ENCODE measurements around the gene MT1H.
"Not testable (repeated sequence)": the region's sequence is repeated elsewhere in the genome, so short reads cannot be mapped to it uniquely, and the experiment has no call there.

Gene MT1H

DNA sequence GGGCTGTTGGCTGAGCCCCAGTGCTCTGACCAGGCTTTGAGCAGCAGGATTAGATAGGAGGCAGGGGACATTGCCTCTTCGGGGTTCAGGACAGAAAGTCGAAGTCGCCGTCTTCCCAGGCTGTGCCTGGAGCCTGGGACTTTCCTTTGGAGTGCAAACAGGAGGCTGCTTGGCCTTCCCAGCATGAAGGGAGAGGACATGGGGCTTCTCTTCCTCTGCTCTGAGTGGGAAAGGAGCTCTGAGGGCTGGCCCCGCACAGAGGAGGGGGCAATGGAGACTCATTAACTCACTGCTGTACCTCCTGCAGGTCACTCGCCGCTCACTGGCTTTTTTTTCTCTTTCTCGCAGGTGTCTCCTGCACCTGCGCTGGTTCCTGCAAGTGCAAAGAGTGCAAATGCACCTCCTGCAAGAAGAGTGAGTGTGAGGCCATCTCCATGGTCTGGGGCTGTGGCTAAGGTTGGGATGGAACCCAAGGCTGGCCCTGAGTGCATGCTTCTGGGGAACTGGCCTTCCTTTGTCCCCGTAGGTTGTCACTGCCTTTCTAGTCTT, 11.2 kb upstream of the MT1H start:
- no peak for TF ChIP-seq ZFX (IDR thresholded peaks at IDR 0.05; ENCODE audit: borderline replicate concordance)
- TF ChIP-seq, protein P1, sequence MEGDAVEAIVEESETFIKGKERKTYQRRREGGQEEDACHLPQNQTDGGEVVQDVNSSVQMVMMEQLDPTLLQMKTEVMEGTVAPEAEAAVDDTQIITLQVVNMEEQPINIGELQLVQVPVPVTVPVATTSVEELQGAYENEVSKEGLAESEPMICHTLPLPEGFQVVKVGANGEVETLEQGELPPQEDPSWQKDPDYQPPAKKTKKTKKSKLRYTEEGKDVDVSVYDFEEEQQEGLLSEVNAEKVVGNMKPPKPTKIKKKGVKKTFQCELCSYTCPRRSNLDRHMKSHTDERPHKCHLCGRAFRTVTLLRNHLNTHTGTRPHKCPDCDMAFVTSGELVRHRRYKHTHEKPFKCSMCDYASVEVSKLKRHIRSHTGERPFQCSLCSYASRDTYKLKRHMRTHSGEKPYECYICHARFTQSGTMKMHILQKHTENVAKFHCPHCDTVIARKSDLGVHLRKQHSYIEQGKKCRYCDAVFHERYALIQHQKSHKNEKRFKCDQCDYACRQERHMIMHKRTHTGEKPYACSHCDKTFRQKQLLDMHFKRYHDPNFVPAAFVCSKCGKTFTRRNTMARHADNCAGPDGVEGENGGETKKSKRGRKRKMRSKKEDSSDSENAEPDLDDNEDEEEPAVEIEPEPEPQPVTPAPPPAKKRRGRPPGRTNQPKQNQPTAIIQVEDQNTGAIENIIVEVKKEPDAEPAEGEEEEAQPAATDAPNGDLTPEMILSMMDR (IDR thresholded peaks at IDR 0.05): no peak
- H3K27ac ChIP-seq: no peak overlapping the region

DNA sequence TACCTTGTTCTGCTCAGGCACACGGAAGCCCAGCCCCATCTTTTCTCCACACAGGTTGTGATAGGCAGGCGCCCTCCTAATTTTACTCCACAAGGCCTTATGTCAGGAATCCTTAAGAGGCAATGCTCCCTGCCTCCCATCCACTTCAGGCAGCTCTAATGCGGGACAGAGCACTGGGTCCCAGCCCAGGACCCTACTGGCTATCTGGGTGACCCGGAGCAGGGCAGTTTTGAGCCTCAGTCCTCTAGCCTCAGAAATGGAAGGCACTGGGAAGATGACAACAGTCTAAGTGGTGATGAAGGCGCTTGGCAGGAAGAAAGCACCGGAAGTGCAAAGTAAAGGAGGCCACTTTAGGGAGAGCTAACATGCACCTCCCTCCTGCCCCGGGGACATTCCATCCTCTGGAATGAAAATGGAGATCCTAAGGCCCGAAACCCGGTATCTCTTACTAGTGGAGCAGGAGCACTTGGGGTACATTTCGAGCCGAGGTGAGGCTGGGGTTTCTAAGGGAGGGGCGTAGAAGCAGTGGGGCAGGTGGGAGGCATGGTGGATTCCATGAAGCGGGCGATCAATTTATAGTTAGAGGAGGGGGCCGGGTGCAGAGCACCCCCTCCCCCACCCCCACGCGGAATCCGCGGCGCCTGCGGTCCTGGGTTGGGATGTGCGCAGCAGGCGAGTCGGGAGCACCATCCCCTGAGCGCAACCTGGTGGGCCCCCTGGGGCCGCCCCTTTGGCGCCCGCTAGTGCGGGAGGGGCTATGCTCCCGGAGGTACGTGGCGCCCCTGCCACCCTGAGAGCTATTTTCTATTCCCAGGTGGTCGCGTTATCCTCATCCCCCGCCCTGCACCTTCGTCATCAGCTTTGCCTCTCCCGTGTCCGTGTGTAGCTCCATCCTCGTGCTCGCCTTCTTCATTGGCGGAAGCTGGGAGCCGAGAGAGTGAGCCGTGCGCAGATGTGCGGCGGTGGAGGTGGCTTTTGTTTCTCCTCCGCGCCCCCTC, 7.0 kb upstream of the MT1H start:
- H3K27ac ChIP-seq: no peak overlapping the region
- TF ChIP-seq ZFX (IDR thresholded peaks at IDR 0.05; ENCODE audit: borderline replicate concordance): no peak
- TF ChIP-seq, protein P1 (IDR thresholded peaks at IDR 0.05): no peak

DNA sequence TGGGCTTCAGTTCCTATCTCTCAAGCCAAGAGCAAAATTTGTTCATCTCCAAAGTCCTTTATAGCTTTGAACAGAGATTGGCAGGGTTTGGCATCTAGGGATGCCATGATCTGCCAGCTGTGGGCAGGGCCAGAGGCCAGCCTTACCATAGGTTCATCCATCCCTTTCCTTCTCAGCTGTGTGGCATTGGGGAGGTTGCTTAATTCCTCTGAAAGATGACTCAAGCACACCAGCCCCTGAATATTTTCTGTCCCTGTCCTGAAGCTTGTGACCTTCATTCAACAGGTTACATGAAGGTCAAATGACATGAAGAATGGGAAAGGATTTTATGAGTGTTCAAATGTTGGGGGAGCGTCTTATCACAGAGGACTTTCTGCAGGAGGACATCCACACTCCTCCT, 5.1 kb upstream of the MT1H start:
- no peak overlapping the region for H3K27ac ChIP-seq
- TF ChIP-seq ZFX (IDR thresholded peaks at IDR 0.05; ENCODE audit: borderline replicate concordance): no peak
- TF ChIP-seq, protein P1 (IDR thresholded peaks at IDR 0.05): no peak

DNA sequence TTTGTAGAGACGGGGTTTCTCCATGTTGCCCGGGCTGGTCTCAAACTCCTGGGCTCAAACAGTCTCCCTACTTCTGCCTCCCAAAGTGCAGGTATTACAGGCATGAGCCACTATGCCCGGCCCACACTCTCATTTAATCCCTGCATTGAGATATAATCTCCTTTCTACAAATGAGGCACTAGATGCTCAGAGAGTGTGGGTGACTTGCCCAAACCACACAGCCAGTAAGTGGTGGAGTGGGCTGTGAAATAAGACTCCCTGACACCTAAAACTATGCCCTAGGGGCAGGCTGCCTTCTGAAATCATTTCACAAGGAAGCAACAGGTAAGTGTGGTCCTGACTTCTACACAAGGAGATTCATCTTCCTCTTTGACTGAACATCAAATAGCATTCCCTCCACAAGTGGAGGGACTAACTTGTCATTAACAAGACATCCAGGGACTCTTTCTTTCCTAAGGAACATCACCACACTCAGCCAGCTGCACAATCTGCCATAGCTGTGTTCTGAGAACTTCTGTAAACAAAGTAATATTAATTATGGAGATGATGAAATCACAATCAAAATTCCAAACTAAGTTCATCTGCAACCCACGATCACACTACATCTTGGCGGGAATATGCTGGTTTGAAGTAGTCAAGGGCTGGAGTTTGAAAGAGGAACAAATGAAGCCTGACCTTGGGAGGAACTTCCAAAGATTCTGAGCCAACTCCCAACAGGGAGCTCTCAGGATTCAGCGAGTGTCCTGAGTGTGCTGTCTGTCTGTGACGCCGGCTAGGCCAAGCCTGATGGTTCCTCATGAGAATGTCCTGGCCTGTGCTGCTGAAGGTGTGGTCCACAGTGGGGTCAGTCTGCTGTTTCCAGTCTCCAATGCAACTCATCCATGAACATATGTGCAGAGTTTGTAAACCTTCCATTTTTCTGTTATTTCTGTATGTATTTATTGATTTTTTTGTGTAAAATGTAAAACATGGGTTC, 4.0 kb upstream of the MT1H start:
- H3K27ac ChIP-seq: not testable (repeated sequence)

DNA sequence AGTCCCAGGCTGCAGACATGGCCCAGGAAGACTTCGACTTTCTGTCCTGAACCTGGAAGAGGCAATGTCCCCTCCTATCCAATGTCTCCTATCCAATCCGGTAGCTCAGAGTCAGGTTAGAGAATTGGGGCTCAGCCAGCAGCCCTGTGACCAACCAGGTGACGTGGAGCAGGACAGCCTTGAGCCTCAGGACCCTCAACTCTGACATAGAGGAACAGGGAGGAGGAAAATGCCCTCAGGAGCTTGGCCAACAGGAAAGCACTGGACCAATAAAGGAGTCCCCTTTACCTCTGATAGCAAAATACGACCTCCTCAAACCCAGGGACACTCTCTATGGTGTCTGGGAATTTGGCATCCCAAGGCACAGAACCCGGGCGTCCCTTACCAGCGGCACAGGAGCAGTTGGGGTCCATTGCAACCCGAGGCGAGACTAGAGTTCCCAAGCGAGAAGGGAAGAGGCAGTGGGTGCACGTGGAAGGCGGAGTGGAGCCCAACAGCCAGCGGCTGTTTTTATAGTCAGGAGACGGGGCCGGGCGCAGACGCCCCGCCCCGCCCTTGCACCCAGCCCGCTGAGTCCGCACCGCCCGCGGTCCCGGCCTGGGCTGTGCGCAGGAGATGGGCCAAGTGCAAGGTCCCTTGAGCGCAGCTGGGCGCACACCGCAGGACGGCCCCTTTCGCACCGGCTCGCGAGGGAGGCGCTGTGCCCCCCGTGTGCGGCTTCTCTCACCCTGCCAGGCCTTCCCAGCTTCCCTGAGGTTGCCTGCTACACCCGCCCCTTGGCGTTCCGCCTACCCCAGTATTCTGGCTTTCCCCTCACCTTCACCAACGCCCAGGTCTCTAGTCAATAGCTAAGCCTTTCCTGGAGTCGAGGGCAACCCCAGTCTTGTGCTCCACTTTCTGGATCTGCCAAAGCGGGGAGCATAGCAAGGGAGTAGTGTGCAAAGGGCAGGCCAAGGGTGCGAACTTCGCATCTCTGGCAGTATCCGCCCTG, 1.7 kb upstream of the MT1H start, which contains the start of gene MT1G:
Gene MT1G (minus strand): TSS at position 485 of the 991 bp plus-strand sequence. CDS start 72 bp downstream, at position 413.
- no peak within 1 kb of the TSS for H3K27ac ChIP-seq
- TF ChIP-seq, protein P1 (IDR thresholded peaks at IDR 0.05): no peak
- no peak for TF ChIP-seq ZFX (IDR thresholded peaks at IDR 0.05; ENCODE audit: borderline replicate concordance)

DNA sequence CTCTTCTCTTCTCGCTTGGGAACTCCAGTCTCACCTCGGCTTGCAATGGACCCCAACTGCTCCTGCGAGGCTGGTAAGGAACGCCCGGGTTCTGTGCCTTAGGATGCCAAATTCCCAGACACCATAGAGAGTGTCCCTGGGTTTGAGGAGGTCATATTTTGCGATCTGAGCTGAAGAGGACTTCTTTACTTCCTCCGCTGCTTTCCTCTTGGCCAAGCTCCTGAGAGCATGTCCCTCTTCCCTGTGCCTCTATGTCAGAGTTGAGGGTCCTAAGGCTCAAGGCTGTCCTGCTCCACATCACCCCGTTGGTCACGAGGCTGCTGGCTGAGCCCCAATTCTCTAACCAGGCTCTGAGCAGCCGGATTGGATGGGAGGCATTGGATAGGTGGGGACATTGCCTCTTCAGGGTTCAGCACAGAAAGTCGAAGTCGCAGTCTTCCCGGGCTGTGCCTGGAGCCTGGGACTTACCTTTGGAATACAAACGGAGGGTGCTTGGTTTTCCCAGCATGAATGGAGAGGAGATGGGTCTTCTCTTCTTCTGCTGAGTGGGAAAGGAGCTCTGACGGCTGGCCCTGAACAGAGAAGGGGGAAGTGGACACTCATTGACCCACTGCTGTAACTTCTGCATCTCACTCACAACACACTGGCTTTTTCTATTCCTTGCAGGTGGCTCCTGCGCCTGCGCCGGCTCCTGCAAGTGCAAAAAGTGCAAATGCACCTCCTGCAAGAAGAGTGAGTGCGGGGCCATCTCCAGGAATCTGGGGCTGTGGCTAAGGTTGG, 416 bp downstream of the MT1H start:
- TF ChIP-seq, protein P1 (IDR thresholded peaks at IDR 0.05): no peak
- no peak for TF ChIP-seq ZFX (IDR thresholded peaks at IDR 0.05; ENCODE audit: borderline replicate concordance)

More for the DNA sequence above, 416 bp downstream of the MT1H start:
- no peak overlapping the region for H3K27ac ChIP-seq
